ENCODE measurements around the gene TBC1D19.

DNA sequence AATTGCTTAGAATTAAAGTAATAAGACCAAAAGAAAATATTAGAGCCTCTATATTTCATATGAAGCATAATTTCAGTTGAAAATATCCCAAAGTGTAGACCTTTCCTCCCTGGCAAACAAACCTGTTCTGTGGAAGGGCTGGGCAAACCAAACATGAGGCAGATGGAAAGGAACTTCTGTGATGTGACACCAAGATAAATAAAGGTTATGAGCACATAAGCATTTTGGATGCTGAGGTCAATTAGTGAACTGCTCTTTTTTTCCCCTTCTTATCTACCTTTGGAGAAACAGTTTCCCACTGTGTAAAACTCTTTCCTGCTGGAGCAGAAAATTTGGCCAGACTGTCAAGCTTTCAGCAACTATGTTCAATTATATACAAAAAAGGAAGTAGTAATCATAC lies 167.1 kb downstream of the TBC1D19 start:
- TF ChIP-seq, protein P1, sequence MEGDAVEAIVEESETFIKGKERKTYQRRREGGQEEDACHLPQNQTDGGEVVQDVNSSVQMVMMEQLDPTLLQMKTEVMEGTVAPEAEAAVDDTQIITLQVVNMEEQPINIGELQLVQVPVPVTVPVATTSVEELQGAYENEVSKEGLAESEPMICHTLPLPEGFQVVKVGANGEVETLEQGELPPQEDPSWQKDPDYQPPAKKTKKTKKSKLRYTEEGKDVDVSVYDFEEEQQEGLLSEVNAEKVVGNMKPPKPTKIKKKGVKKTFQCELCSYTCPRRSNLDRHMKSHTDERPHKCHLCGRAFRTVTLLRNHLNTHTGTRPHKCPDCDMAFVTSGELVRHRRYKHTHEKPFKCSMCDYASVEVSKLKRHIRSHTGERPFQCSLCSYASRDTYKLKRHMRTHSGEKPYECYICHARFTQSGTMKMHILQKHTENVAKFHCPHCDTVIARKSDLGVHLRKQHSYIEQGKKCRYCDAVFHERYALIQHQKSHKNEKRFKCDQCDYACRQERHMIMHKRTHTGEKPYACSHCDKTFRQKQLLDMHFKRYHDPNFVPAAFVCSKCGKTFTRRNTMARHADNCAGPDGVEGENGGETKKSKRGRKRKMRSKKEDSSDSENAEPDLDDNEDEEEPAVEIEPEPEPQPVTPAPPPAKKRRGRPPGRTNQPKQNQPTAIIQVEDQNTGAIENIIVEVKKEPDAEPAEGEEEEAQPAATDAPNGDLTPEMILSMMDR (conservative IDR thresholded peaks at IDR 0.05; ENCODE audit: low read depth, low read length) = no peak
- TF ChIP-seq CEBPB (IDR thresholded peaks at IDR 0.05; ENCODE audit: low read depth, low read length) (no peak), FOS (IDR thresholded peaks at IDR 0.05; ENCODE audit: low read depth, low read length) (no peak), POLR2A (IDR thresholded peaks at IDR 0.05; ENCODE audit: low read depth, low read length) (no peak), MXI1 (IDR thresholded peaks at IDR 0.05; ENCODE audit: borderline replicate concordance, low read depth, low read length) (no peak), CHD1 (IDR thresholded peaks at IDR 0.05; ENCODE audit: low read depth, low read length) (no peak), RFX5 (IDR thresholded peaks at IDR 0.05; ENCODE audit: low read depth, low read length) (no peak), SMC3 (IDR thresholded peaks at IDR 0.05; ENCODE audit: low read depth, low read length) (no peak), RAD21 (IDR thresholded peaks at IDR 0.05; ENCODE audit: low read length) (no peak), MAFK (IDR thresholded peaks at IDR 0.05; ENCODE audit: low read depth, low read length) (no peak), RCOR1 (IDR thresholded peaks at IDR 0.05; ENCODE audit: insufficient replicate concordance, low read length) (no peak), BHLHE40 (IDR thresholded peaks at IDR 0.05; ENCODE audit: low read depth, low read length) (no peak)
- TF ChIP-seq, protein P2, sequence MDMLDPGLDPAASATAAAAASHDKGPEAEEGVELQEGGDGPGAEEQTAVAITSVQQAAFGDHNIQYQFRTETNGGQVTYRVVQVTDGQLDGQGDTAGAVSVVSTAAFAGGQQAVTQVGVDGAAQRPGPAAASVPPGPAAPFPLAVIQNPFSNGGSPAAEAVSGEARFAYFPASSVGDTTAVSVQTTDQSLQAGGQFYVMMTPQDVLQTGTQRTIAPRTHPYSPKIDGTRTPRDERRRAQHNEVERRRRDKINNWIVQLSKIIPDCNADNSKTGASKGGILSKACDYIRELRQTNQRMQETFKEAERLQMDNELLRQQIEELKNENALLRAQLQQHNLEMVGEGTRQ (IDR thresholded peaks at IDR 0.05; ENCODE audit: low read depth, low read length) = no peak
- TF ChIP-seq, protein P3, sequence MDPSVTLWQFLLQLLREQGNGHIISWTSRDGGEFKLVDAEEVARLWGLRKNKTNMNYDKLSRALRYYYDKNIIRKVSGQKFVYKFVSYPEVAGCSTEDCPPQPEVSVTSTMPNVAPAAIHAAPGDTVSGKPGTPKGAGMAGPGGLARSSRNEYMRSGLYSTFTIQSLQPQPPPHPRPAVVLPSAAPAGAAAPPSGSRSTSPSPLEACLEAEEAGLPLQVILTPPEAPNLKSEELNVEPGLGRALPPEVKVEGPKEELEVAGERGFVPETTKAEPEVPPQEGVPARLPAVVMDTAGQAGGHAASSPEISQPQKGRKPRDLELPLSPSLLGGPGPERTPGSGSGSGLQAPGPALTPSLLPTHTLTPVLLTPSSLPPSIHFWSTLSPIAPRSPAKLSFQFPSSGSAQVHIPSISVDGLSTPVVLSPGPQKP (IDR thresholded peaks at IDR 0.05; ENCODE audit: borderline replicate concordance, low read depth, low read length) = no peak

All from IMR-90 (cell line).